GM12878 (cell line): ENCODE data around the gene MRPL27. TPM values are rescaled to one million over a fixed set of nuclear protein-coding genes. Genes with fewer than 3 reads are reported as not detected.

Experiments
- ATAC-seq: fragments of 200-7000 bp; cut with Tn5 transposase; 3 replicates; pipeline ENCODE4 v1.9.1; 2020; ENCODE audit warnings: mild to moderate bottlenecking, moderate library complexity
- BruUV-seq: library from RNA; stranded (reverse); fragments of 400-500 nt; replicated peaks from 2 replicates; lab custom pipeline; 2021; lab: Mats Ljungman, UMichigan
- CTCF ChIA-PET: fragments of 300-600 bp; sonication (Branson Sonifier 250); formaldehyde crosslinking; extraction: SDS; loops from one replicate; lab custom pipeline; 2021; ENCODE audit warnings: inconsistent platforms; lab: Yijun Ruan, JAX
- POLR2A ChIA-PET: fragments of 350-600 bp; formaldehyde crosslinking; extraction: SDS; loops from one replicate; lab custom pipeline; 2021; ENCODE audit warnings: inconsistent platforms; lab: Charles Lee
- RAD21 ChIA-PET: fragments of 300-600 bp; sonication (Branson Sonifier 250); formaldehyde crosslinking; loops from one replicate; lab custom pipeline; 2023; ENCODE audit warnings: antibody characterized with exemption; ENCODE audit not compliant: unreplicated experiment; lab: Charles Lee
- SMC1A ChIA-PET: fragments of 300-600 bp; sonication (Branson Sonifier 250); formaldehyde crosslinking; loops from one replicate; lab custom pipeline; 2023; ENCODE audit not compliant: unreplicated experiment, uncharacterized antibody; lab: Charles Lee
- DNase-seq: peaks from one replicate; pipeline ENCODE4 v3.0.0-alpha.2; 2011; ENCODE audit warnings: low read depth, low spot score
- FAIRE-seq: peaks from 3 replicates; lab custom pipeline; 2011; peaks lifted over from hg19 to GRCh38; lab: Jason Lieb, UNC
- H2AFZ ChIP-seq: 2 replicates; pipeline ENCODE4 v1.6.0; 2011; ENCODE audit warnings: low read depth, low read length, control low read depth; ENCODE audit not compliant: control insufficient read depth
- H3K27ac ChIP-seq: 2 replicates; pipeline ENCODE4 v1.5.1; 2011; ENCODE audit warnings: control low read depth; ENCODE audit not compliant: control insufficient read depth, insufficient read depth
- H3K27me3 ChIP-seq, 2 experiments: replicated peaks in 1 of 2; 2 replicates each; pipeline versions ENCODE4 v1.6.0 to v1.6.1; 2011; ENCODE audit warnings: low read length in 1 of 2; ENCODE audit not compliant: control insufficient read depth in 2 of 2, insufficient read depth in 2 of 2
- H3K36me3 ChIP-seq, 2 experiments: 2 replicates each; pipeline ENCODE4 v1.5.1; 2011; ENCODE audit warnings: low read length in 1 of 2; ENCODE audit not compliant: control insufficient read depth in 2 of 2, insufficient read depth in 2 of 2
- H3K4me1 ChIP-seq: 2 replicates; pipeline ENCODE4 v1.6.1; 2011; ENCODE audit warnings: mild to moderate bottlenecking, low read length, moderate library complexity, mixed read lengths; ENCODE audit not compliant: control insufficient read depth, insufficient read depth
- H3K4me2 ChIP-seq: 2 replicates; pipeline ENCODE4 v1.6.0; 2011; ENCODE audit warnings: control low read depth; ENCODE audit not compliant: control insufficient read depth, insufficient read depth
- H3K4me3 ChIP-seq: fragments of 200-600 bp; sonication (generic); 2 replicates; pipeline ENCODE4 v1.5.1; 2016
- H3K79me2 ChIP-seq: 2 replicates; pipeline ENCODE4 v1.6.0; 2011; ENCODE audit warnings: low read length; ENCODE audit not compliant: control insufficient read depth, insufficient read depth
- H3K9ac ChIP-seq: 2 replicates; pipeline ENCODE4 v1.8.0; 2011; ENCODE audit warnings: low read length, control low read depth, mixed read lengths; ENCODE audit not compliant: control insufficient read depth, insufficient read depth
- H3K9me3 ChIP-seq: replicated peaks from 3 replicates; pipeline ENCODE4 v1.5.1; 2011; ENCODE audit warnings: mild to moderate bottlenecking, low read length; ENCODE audit not compliant: control insufficient read depth, insufficient read depth
- H4K20me1 ChIP-seq: 2 replicates; pipeline ENCODE4 v1.6.0; 2011; ENCODE audit not compliant: control insufficient read depth, insufficient read depth
- BHLHE40 ChIP-seq, 2 experiments: fragments of 450-650 bp in 1 of 2; IDR thresholded peaks; 2 replicates each; pipeline ENCODE4 v1.6.1; 2011 to 2017; ENCODE audit warnings: low read depth in 2 of 2, borderline replicate concordance in 1 of 2, improper control_type of control experiment in 1 of 2, low read length in 1 of 2, mild to moderate bottlenecking in 1 of 2
- HDAC2 ChIP-seq: fragments of 200-600 bp; sonication (generic); IDR thresholded peaks from 2 replicates; pipeline ENCODE4 v1.6.1; 2017
- JUNB ChIP-seq: IDR thresholded peaks from 2 replicates; pipeline ENCODE4 v1.6.1; 2016; ENCODE audit warnings: antibody characterized with exemption, mild to moderate bottlenecking
- POLR2A ChIP-seq: IDR thresholded peaks from 2 replicates; pipeline ENCODE4 v1.6.1; 2011; ENCODE audit warnings: low read depth, mild to moderate bottlenecking, low read length
- SREBF2 ChIP-seq: IDR thresholded peaks from 2 replicates; pipeline ENCODE4 v1.6.1; 2012; ENCODE audit warnings: mild to moderate bottlenecking, low read length
- WGBS: methylation state at CpG from one replicate; pipeline ENCODE4 v1.1.6; 2016; ENCODE audit warnings: low lambda C conversion rate; ENCODE audit not compliant: insufficient replicate concordance, insufficient coverage; ENCODE audit errors: missing lambda C conversion rate; 5-methylcytosine and 5-hydroxymethylcytosine counted together
- in situ Hi-C: fragments of 300-500 bp; cut with MboI; formaldehyde crosslinking; loops from 9 replicates; pipeline ENCODE4 v1.14.3; 2018; ENCODE audit warnings: mixed read lengths
- intact Hi-C: fragments of 100-400 bp; cut with micrococcal nuclease; formaldehyde crosslinking; loops from one replicate; pipeline ENCODE4 v1.14.2; 2022; ENCODE audit not compliant: unreplicated experiment
- polyA plus RNA-seq, 11 experiments: library from polyadenylated mRNA; depleted of rRNA in 4 of 11; unstranded in 6 of 11; stranded (reverse) in 5 of 11; fragments of >200 nt; fragmentation: Nextera tagmentation in 4 of 11; fragmentation: Illumina TruSeq in 1 of 11; extraction: Ambion mirVana in 4 of 11; extraction: Trizol in 1 of 11; gene quantifications; 1 replicate in 1 of 11; 2 replicates in 10 of 11; pipeline versions ENCODE4 v1.2.1 to v1.2.3, GENCODE V29; 2011 to 2016; ENCODE audit warnings: inconsistent platforms in 2 of 11, missing spikeins in 2 of 11, low read depth in 1 of 11
- total RNA-seq, 4 experiments: library from RNA; depleted of rRNA in 3 of 4; stranded (reverse); fragments of >200 nt in 3 of 4; fragmentation: Illumina TruSeq in 1 of 4; extraction: Trizol in 1 of 4; gene quantifications; 2 replicates each; pipeline versions ENCODE4 v1.2.1 to v1.2.3, GENCODE V29; 2013 to 2021
- TF ChIP-seq, protein P1 (sequence below): IDR thresholded peaks from 2 replicates; pipeline ENCODE4 v1.6.1; 2011; ENCODE audit warnings: low read depth, mild to moderate bottlenecking, low read length, moderate library complexity, borderline replicate concordance; ENCODE audit errors: extremely low read depth

The MRPL27 gene
- total and polyA plus RNA-seq, 10 of the 15 experiments (the other 5 are each of a cell fraction or from before 2014, with no cell fraction given) = 83.0 to 390 (median 131) TPM

GRCh38 chr17:50349243-50349600, 23.8 kb downstream of the MRPL27 start:
- no TSS peak for BruUV-seq
- H3K79me2 ChIP-seq = peaks cover 5% of the 10 kb centered on the region
- intact Hi-C loops = loop anchor here (5.0 kb wide), 2 partner anchors 42 to 128 kb away; partner anchors contain the start of gene RSAD1
- H4K20me1 ChIP-seq = no peaks in the 10 kb centered on the region
- peaks cover 3% of the 10 kb centered on the region for H3K4me1 ChIP-seq
- H3K36me3 ChIP-seq = peaks cover 0 to 5% of the 10 kb centered on the region in 2 experiments; a peak in 3 of 4 replicates
- no peak overlapping the region for H3K4me2 ChIP-seq
- TF ChIP-seq HDAC2 = no peak
- TF ChIP-seq BHLHE40 (IDR thresholded peaks at IDR 0.05; ENCODE audit: borderline replicate concordance in 1 of 2, low read depth in 2 of 2, low read length in 1 of 2) = no peak
- peak; percentile 7 for TF ChIP-seq POLR2A
- TF ChIP-seq JUNB = no peak
- TF ChIP-seq, protein P1, sequence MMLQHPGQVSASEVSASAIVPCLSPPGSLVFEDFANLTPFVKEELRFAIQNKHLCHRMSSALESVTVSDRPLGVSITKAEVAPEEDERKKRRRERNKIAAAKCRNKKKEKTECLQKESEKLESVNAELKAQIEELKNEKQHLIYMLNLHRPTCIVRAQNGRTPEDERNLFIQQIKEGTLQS = no peak
- TF ChIP-seq SREBF2 = no peak
- TF ChIP-seq, all 136 proteins: peak for 1
- FAIRE-seq (no peak), ATAC-seq (no peak), DNase-seq (no peak)
- ChIA-PET POLR2A (interaction anchor here (0.7 to 1.5 kb wide), 2 partner anchors 13 to 33 kb away, joined by 3 to 4 read pairs; no protein-coding TSS in a partner anchor), SMC1A (no interaction called here), CTCF (interaction anchor here (1.6 to 8.0 kb wide), 2 partner anchors 12 to 48 kb away, joined by 6 to 68 read pairs; partner anchors contain the start of gene LRRC59), RAD21 (interaction anchor here (0.8 kb wide), 1 partner anchor 13 kb away, joined by 4 read pairs; no protein-coding TSS in a partner anchor)
- Histone ChIP-seq H3K9me3 (no peaks in the 10 kb centered on the region), H3K27me3 (no peaks in the 10 kb centered on the region), H3K27ac (no peak overlapping the region), H2AFZ (no peak overlapping the region), H3K9ac (no peak overlapping the region), H3K4me3 (no peak overlapping the region)
- WGBS = 99% methylated on average over 5 of the region's 5 CpGs
- in situ Hi-C loops = no loop called here
